Uterus (tissue), 4 donors: ENCODE data around the gene PLIN5. TPM values are rescaled to one million over a fixed set of nuclear protein-coding genes. Genes with fewer than 3 reads are reported as not detected.

Source experiments
- DNase-seq, 2 donors: peaks; one replicate each; pipeline ENCODE4 v3.0.0-alpha.2; 2019 to 2020
- H3K27ac ChIP-seq, 2 donors: fragments of 200-600 bp; sonication (generic); 1 replicate in 1 of 2; 2 replicates in 1 of 2; pipeline ENCODE4 v1.5.1; 2016 to 2018
- H3K27me3 ChIP-seq, 2 donors: fragments of 200-600 bp; sonication (generic); one replicate each; pipeline ENCODE4 v1.5.1; 2018 to 2019; ENCODE audit warnings: control low read depth in 1 of 2
- H3K36me3 ChIP-seq, 2 donors: fragments of 200-600 bp; sonication (generic); one replicate each; pipeline ENCODE4 v1.5.1; 2019; ENCODE audit warnings: control low read depth in 1 of 2
- H3K4me1 ChIP-seq, 2 donors: fragments of 200-600 bp; sonication (generic); one replicate each; pipeline ENCODE4 v1.5.1; 2018 to 2019; ENCODE audit warnings: control low read depth in 1 of 2
- H3K4me3 ChIP-seq, 2 donors: fragments of 200-600 bp; sonication (generic); 1 replicate in 1 of 2; 2 replicates in 1 of 2; pipeline ENCODE4 v1.5.1; 2018 to 2019; ENCODE audit warnings: mild to moderate bottlenecking in 1 of 2
- H3K9me3 ChIP-seq, 2 donors: fragments of 200-600 bp; sonication (generic); one replicate each; pipeline ENCODE4 v1.5.1; 2019; ENCODE audit warnings: control low read depth in 1 of 2
- POLR2A ChIP-seq, 2 donors: fragments of 450-650 bp; IDR thresholded peaks; one replicate each; pipeline ENCODE4 v1.6.1; 2016; ENCODE audit warnings: antibody characterized with exemption in 2 of 2, mild to moderate bottlenecking in 1 of 2, moderate library complexity in 1 of 2
- intact Hi-C: fragments of 100-400 bp; cut with DNase I; formaldehyde crosslinking; loops from one replicate; pipeline ENCODE4 v1.15.1; 2023; ENCODE audit warnings: low total_unique reads
- total RNA-seq, 4 donors: library from RNA; depleted of rRNA in 3 of 4; stranded (reverse); fragments of >200 nt in 3 of 4; gene quantifications; one replicate each; pipeline versions ENCODE4 v1.1.0 to v1.2.4, GENCODE V29; 2014 to 2023
- TF ChIP-seq, protein P1 (sequence below), 4 experiments: fragments of 200-600 bp in 2 of 4; fragments of 450-650 bp in 2 of 4; sonication (generic) in 2 of 4; IDR thresholded peaks; one replicate each; pipeline ENCODE4 v1.5.1; 2016 to 2019; ENCODE audit warnings: antibody characterized with exemption in 4 of 4, mild to moderate bottlenecking in 2 of 4, moderate library complexity in 1 of 4
- donor health status: DM: yes; HTN: yes; CAD: no.

PLIN5 gene
- total RNA-seq, 4 donors from 2014 or later: 1.5 to 11.1 (median 3.0) TPM

DNA sequence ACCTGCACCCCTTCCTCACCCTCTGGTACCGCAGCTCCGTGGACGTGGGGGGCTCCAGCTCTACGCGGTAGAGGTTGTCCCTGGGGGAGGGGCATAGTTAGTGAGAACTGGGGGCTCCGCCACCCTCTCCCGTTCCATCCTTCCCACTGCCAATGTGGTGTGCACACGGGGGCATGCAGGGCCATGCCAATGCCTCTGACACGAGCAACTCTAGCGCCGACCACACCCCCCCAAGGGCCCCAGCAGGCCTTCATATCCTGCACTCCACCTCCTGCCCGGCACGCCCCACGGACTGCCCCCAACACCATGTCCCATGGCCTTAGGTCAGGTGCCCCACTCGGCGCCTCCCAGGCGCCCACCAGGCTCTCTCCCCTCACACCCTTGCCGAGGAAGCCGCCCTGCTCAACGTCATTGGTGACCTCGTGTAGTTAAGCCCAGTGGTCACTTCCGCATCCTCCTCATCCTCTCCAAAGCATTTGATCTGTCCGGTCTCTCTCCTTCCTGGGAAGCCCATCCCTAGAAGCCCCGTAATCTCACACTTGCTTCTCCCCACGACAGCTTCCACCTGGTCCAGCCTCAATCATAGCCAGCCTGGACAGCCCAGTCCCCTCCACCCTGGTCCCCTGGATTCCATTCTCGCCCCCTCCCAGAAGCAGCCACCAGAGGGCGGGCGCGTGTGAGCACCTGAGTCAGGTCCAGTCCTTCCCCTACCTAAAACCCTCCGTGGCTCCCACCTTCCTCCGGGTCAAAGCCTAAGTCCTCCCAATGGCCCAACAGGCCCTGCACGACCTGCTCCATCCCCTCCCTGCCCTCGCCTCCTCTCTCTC, 22.3 kb upstream of the PLIN5 start:
- peak overlapping the region in 1 of 2 donors; percentile 52 for H3K27ac ChIP-seq
- no peak for TF ChIP-seq POLR2A (IDR thresholded peaks at IDR 0.05)
- TF ChIP-seq, protein P1, sequence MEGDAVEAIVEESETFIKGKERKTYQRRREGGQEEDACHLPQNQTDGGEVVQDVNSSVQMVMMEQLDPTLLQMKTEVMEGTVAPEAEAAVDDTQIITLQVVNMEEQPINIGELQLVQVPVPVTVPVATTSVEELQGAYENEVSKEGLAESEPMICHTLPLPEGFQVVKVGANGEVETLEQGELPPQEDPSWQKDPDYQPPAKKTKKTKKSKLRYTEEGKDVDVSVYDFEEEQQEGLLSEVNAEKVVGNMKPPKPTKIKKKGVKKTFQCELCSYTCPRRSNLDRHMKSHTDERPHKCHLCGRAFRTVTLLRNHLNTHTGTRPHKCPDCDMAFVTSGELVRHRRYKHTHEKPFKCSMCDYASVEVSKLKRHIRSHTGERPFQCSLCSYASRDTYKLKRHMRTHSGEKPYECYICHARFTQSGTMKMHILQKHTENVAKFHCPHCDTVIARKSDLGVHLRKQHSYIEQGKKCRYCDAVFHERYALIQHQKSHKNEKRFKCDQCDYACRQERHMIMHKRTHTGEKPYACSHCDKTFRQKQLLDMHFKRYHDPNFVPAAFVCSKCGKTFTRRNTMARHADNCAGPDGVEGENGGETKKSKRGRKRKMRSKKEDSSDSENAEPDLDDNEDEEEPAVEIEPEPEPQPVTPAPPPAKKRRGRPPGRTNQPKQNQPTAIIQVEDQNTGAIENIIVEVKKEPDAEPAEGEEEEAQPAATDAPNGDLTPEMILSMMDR (IDR thresholded peaks at IDR 0.05): no peak
- DNase-seq: no peak
- no peaks in the 10 kb centered on the region for H3K4me1 ChIP-seq
- intact Hi-C loops: no loop called here
- H3K27me3 ChIP-seq: no peaks in the 10 kb centered on the region
- H3K4me3 ChIP-seq: no peak overlapping the region
- no peaks in the 10 kb centered on the region for H3K36me3 ChIP-seq
- no peaks in the 10 kb centered on the region for H3K9me3 ChIP-seq

DNA sequence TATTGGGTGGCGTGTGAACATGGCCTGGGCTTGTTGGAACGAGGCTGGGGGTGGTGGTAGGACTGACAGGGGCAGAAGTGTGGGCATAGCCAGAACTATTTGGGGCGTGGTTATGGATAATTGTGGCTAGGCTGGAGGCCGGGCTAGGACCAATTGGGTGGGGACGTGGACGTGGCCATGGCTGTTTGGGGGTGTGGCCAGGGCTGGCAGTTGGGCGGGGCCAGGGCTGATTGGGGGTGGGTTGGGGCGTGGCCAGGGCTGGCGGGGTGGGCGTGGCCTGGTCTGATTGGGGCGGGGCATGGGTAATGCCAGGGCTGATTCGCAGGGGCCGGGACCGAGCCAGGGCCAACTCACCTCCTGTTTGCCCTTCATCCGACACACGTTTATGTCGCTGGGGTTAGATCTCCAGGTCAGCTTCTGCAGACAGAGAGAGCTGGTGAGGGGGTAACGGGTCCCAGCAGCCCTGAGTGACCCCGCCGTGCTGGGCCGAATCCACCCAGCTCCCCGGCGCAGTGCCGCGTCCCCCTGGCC, 21.6 kb upstream of the PLIN5 start:
- Histone ChIP-seq H3K27ac (no peak overlapping the region), H3K36me3 (no peaks in the 10 kb centered on the region), H3K9me3 (no peaks in the 10 kb centered on the region), H3K27me3 (no peaks in the 10 kb centered on the region), H3K4me1 (no peaks in the 10 kb centered on the region), H3K4me3 (no peak overlapping the region)
- TF ChIP-seq, protein P1 (IDR thresholded peaks at IDR 0.05): no peak
- TF ChIP-seq POLR2A (IDR thresholded peaks at IDR 0.05): no peak
- intact Hi-C loops: no loop called here
- DNase-seq: no peak

DNA sequence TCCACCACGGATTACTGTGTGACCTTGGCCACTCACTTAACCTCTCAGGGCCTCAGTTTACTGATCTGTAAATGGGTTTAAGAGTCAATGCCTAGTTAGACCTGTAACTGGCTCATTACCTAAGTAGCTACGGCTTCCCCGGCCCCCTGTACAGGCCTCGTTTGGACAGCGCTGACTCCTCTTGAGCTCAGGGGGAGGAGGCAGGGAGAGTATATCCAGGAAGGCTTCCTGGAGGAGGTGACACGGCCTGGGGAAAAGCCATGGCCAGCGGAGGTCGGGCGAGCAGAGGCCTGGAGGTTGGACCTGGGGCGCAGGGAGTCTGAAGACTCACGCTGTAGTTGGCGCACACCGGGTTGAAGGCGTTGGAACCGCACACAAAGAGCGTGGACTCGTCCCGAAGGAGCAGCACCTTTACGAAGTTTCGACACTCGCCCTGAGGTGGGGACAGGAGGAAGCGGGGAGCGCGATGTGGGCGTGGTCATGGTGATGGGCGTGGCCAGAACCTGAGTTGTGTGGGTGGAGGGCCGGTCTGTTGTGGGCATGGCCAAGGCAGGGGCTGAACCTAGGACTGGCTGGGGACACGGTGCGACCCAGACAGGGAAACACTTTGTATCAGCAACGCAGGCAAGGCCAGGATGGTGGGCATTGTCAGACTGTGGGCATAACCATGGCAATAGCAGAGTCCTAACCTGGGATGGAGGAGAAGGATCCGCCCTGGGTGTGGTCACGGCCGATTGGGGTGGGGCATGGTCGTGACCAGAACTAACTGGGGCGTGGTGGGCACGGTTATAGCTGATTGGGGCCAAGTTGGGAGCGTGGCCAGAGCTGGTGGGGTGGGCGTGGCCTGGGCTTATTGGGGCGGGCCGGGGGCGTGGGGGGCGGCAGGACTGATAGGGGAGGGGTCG, 20.9 kb upstream of the PLIN5 start:
- intact Hi-C loops: no loop called here
- DNase-seq: no peak
- Histone ChIP-seq H3K27ac (no peak overlapping the region), H3K27me3 (no peaks in the 10 kb centered on the region), H3K4me3 (no peak overlapping the region), H3K9me3 (no peaks in the 10 kb centered on the region), H3K36me3 (no peaks in the 10 kb centered on the region), H3K4me1 (no peaks in the 10 kb centered on the region)
- TF ChIP-seq, protein P1 (IDR thresholded peaks at IDR 0.05): no peak
- no peak for TF ChIP-seq POLR2A (IDR thresholded peaks at IDR 0.05)

DNA sequence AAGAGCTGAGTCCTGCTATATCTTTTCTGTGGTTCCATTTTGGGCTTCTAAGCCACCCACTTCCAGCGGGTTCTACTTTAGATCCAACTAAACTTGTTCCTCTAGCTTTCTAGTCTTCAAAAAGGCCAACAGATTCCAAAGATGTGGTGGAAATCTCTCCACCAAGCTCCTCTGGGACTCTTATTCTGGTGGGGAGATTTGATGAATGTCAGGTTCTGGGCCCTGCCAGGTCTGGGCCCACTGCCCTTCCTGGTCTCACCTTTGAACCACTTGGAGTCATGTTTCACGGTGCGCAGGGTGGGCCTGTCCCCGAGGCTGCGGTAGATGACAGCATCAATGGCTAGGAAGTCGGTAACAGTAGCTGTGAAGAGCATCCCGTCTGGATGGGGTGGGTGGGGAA, 19.7 kb upstream of the PLIN5 start:
- TF ChIP-seq POLR2A (IDR thresholded peaks at IDR 0.05): no peak
- TF ChIP-seq, protein P1 (IDR thresholded peaks at IDR 0.05): no peak
- Histone ChIP-seq H3K4me1 (no peaks in the 10 kb centered on the region), H3K9me3 (no peaks in the 10 kb centered on the region), H3K27ac (no peak overlapping the region), H3K27me3 (no peaks in the 10 kb centered on the region), H3K36me3 (no peaks in the 10 kb centered on the region), H3K4me3 (no peak overlapping the region)
- intact Hi-C loops: no loop called here
- DNase-seq: no peak
